Measurements from ENCODE around the gene ZNF764. TPM values are rescaled to one million over a fixed set of nuclear protein-coding genes. Genes with fewer than 3 reads are reported as not detected.
"Not testable (repeated sequence)": the region's sequence is repeated elsewhere in the genome, so short reads cannot be mapped to it uniquely, and the experiment has no call there.

The ZNF764 gene
- total RNA-seq, 1 donor from 2014 or later: 3.6 TPM

GRCh38 chr16:30543067-30543466, 15.1 kb downstream of the ZNF764 start:
- H4K20me1 ChIP-seq (ENCODE audit: low read depth): no peaks in the 10 kb centered on the region
- H3K27ac ChIP-seq: no peak overlapping the region
- DNase-seq (ENCODE audit: low spot score): no peak
- Mint-ChIP-seq H3K27ac (no peak overlapping the region), H3K9me3 (peaks cover 2% of the 10 kb centered on the region), H3K27me3 (ENCODE audit: insufficient read depth, low read depth) (peaks cover 5% of the 10 kb centered on the region), H3K36me3 (no peaks in the 10 kb centered on the region), H3K4me3 (no peak overlapping the region), H3K4me1 (peaks cover 5% of the 10 kb centered on the region)
- TF ChIP-seq CTCF (IDR thresholded peaks at IDR 0.05) (no peak), EZH2 (IDR thresholded peaks at IDR 0.05) (no peak), EZH2phosphoT487 (IDR thresholded peaks at IDR 0.05) (no peak)
- H3K4me3 ChIP-seq: no peak overlapping the region
- H3K4me1 ChIP-seq: peaks cover 29% of the 10 kb centered on the region
- no peak overlapping the region for H2AFZ ChIP-seq (replicated peaks)
- H3K27me3 ChIP-seq: no peaks in the 10 kb centered on the region
- H3F3A ChIP-seq (ENCODE audit: low read depth): peaks cover 7% of the 10 kb centered on the region
- H3K36me3 ChIP-seq: no peaks in the 10 kb centered on the region
- H3K79me2 ChIP-seq (ENCODE audit: low read depth): peaks cover 5% of the 10 kb centered on the region
- no peaks in the 10 kb centered on the region for H3K9me3 ChIP-seq (ENCODE audit: low read depth)
- no peak overlapping the region for H3K9ac ChIP-seq
- H3K4me2 ChIP-seq: peak overlapping the region; percentile 61

GRCh38 chr16:30541502-30542329, 16.5 kb downstream of the ZNF764 start:
- TF ChIP-seq EZH2 (IDR thresholded peaks at IDR 0.05) (no peak), EZH2phosphoT487 (IDR thresholded peaks at IDR 0.05) (no peak), CTCF (IDR thresholded peaks at IDR 0.05) (no peak)
- H3K27ac ChIP-seq: no peak overlapping the region

GRCh38 chr16:30540916-30541464, 17.2 kb downstream of the ZNF764 start:
- H3F3A ChIP-seq (ENCODE audit: low read depth); H3K9me3 ChIP-seq (ENCODE audit: low read depth); H3K27ac ChIP-seq; H3K36me3 ChIP-seq; H3K4me3 ChIP-seq; H3K27me3 ChIP-seq; H4K20me1 ChIP-seq (ENCODE audit: low read depth); H3K27me3 Mint-ChIP-seq (ENCODE audit: insufficient read depth, low read depth); H3K4me1 Mint-ChIP-seq; H2AFZ ChIP-seq (replicated peaks); H3K4me2 ChIP-seq; H3K27ac Mint-ChIP-seq; H3K9ac ChIP-seq; H3K36me3 Mint-ChIP-seq; H3K4me3 Mint-ChIP-seq; H3K9me3 Mint-ChIP-seq; DNase-seq (ENCODE audit: low spot score): not testable (repeated sequence)
- H3K79me2 ChIP-seq (ENCODE audit: low read depth): peaks cover 14% of the 10 kb centered on the region
- H3K4me1 ChIP-seq: peaks cover 32% of the 10 kb centered on the region

More at GRCh38 chr16:30541502-30542329, 16.5 kb downstream of the ZNF764 start:
- H3K9me3 Mint-ChIP-seq: no peaks in the 10 kb centered on the region
- Histone ChIP-seq H3F3A (ENCODE audit: low read depth) (peaks cover 7% of the 10 kb centered on the region), H2AFZ (replicated peaks) (peak overlapping the region; percentile 86), H3K9ac (no peak overlapping the region), H3K36me3 (no peaks in the 10 kb centered on the region), H3K4me3 (peak overlapping the region; percentile 26), H4K20me1 (ENCODE audit: low read depth) (no peaks in the 10 kb centered on the region), H3K79me2 (ENCODE audit: low read depth) (peaks cover 7% of the 10 kb centered on the region), H3K4me2 (peak overlapping the region; percentile 61), H3K9me3 (ENCODE audit: low read depth) (no peaks in the 10 kb centered on the region), H3K27me3 (no peaks in the 10 kb centered on the region), H3K4me1 (peaks cover 29% of the 10 kb centered on the region)
- peaks cover 8% of the 10 kb centered on the region for H3K4me1 Mint-ChIP-seq
- H3K27ac Mint-ChIP-seq: no peak overlapping the region
- H3K4me3 Mint-ChIP-seq: no peak overlapping the region
- peaks cover 4% of the 10 kb centered on the region for H3K27me3 Mint-ChIP-seq (ENCODE audit: insufficient read depth, low read depth)
- peak; percentile 18 for DNase-seq (ENCODE audit: low spot score)
- peaks cover 7% of the 10 kb centered on the region for H3K36me3 Mint-ChIP-seq

GRCh38 chr16:30539986-30540526, 18.1 kb downstream of the ZNF764 start:
- not testable (repeated sequence) for H4K20me1 ChIP-seq (ENCODE audit: low read depth); H3K4me3 ChIP-seq; H2AFZ ChIP-seq (replicated peaks); DNase-seq (ENCODE audit: low spot score); H3K9ac ChIP-seq; H3K4me3 Mint-ChIP-seq; H3K36me3 Mint-ChIP-seq; H3K27ac Mint-ChIP-seq; H3K27ac ChIP-seq; H3K9me3 Mint-ChIP-seq; H3K9me3 ChIP-seq (ENCODE audit: low read depth); H3K36me3 ChIP-seq; H3K4me2 ChIP-seq; H3K27me3 ChIP-seq; H3K27me3 Mint-ChIP-seq (ENCODE audit: insufficient read depth, low read depth)
- Histone ChIP-seq H3K79me2 (ENCODE audit: low read depth) (peaks cover 20% of the 10 kb centered on the region), H3K4me1 (peaks cover 32% of the 10 kb centered on the region), H3F3A (ENCODE audit: low read depth) (peaks cover 13% of the 10 kb centered on the region)
- H3K4me1 Mint-ChIP-seq: peaks cover 16% of the 10 kb centered on the region
